Measurements from ENCODE around the gene HTR7.
A peak's percentile ranks its signal among the peaks of the same experiment; 100 is the strongest.

GRCh38 chr10:90785782-90786181 is 72.1 kb downstream of the HTR7 start:
- TF ChIP-seq CTCF (IDR thresholded peaks at IDR 0.05; ENCODE audit: borderline replicate concordance, extremely low read depth, low read length, poor library complexity, severe bottlenecking) = no peak
- peak; percentile 57 for TF ChIP-seq EZH2 (IDR thresholded peaks at IDR 0.05; ENCODE audit: borderline replicate concordance, low read depth, low read length, severe bottlenecking)

Measured in DND-41 (cell line).